ENCODE results near the gene HAPLN3. TPM values are rescaled to one million over a fixed set of nuclear protein-coding genes. Genes with fewer than 3 reads are reported as not detected.
A peak's percentile ranks its signal among the peaks of the same experiment; 100 is the strongest.

HAPLN3 gene
- total RNA-seq, 4 donors from 2014 or later = 17.9 to 34.8 (median 23.1) TPM

DNA sequence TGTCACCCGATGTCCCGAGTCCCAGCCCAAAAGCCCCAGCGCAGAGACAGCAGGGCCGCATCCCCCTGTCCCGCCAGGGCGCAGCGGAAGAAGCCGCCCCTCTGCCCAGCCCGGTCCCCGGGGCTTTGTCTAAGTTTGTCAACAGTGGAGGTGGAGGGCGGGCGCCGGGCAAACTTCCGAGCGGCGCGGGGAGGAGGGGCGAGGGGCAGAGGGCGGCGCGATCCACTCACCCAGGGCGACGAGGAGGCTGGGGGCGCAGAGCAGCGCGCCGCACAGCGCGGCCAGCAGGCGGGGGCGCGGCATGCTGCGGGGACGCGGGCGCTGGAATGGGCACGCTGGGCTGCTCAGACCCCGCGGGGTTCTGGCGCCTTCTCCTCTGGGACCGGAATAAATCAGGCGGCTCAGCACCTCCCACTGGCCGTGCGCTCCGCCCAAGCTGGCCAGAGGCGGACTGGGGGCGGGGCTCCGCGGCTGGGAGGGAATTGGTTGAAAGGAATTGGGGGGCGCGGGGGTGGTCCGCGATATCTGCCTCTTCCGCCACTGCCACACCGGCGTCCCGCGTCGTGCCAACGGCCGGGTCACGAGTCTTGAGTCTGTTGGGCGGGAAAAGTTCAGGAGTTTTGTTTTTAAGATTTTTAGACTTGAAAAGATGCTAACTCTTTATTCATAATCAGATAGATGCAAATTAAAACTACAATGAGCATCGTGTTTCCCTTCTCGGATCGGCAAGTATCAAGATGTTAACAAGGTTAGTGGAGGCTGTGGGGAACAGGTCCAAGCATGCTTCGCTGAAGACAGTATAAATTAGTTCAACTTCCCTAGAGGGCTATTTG lies 17.9 kb upstream of the HAPLN3 start, which contains the start of gene MFGE8:
MFGE8 (minus strand) TSS at position 363 of the 833 bp plus-strand sequence; CDS start at position 303, 60 bp downstream.
- peak within 1 kb of the TSS; percentile 94 for H3K27ac ChIP-seq
- no peaks in the 10 kb centered on the region for H3K27me3 ChIP-seq
- peaks cover 5 to 16% of the 10 kb centered on the region in 2 donors for H3K4me1 ChIP-seq
- peak; percentile 80 to 87 for DNase-seq
- intact Hi-C loops (cut with DNase I; ENCODE audit: low total_unique reads) = no loop called here
- TF ChIP-seq, protein P1, sequence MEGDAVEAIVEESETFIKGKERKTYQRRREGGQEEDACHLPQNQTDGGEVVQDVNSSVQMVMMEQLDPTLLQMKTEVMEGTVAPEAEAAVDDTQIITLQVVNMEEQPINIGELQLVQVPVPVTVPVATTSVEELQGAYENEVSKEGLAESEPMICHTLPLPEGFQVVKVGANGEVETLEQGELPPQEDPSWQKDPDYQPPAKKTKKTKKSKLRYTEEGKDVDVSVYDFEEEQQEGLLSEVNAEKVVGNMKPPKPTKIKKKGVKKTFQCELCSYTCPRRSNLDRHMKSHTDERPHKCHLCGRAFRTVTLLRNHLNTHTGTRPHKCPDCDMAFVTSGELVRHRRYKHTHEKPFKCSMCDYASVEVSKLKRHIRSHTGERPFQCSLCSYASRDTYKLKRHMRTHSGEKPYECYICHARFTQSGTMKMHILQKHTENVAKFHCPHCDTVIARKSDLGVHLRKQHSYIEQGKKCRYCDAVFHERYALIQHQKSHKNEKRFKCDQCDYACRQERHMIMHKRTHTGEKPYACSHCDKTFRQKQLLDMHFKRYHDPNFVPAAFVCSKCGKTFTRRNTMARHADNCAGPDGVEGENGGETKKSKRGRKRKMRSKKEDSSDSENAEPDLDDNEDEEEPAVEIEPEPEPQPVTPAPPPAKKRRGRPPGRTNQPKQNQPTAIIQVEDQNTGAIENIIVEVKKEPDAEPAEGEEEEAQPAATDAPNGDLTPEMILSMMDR (IDR thresholded peaks at IDR 0.05) = peak in 1 of 4 experiments; percentile 35
- peak; percentile 75 to 90 for TF ChIP-seq POLR2A (IDR thresholded peaks at IDR 0.05)
- H3K4me3 ChIP-seq = peak within 1 kb of the TSS; percentile 55 to 71
- no peaks in the 10 kb centered on the region for H3K9me3 ChIP-seq
- H3K36me3 ChIP-seq = no peaks in the 10 kb centered on the region

- DNase-seq = peak in 1 of 2 donors; percentile 67
- intact Hi-C loops (cut with DNase I; ENCODE audit: low total_unique reads) = no loop called here
- H3K4me3 ChIP-seq = peak overlapping the region; percentile 55 to 71
- no peaks in the 10 kb centered on the region for H3K36me3 ChIP-seq
- H3K27me3 ChIP-seq = no peaks in the 10 kb centered on the region
- no peak for TF ChIP-seq POLR2A (IDR thresholded peaks at IDR 0.05)
- TF ChIP-seq, protein P1 (IDR thresholded peaks at IDR 0.05) = no peak
- peak overlapping the region; percentile 94 for H3K27ac ChIP-seq
- no peaks in the 10 kb centered on the region for H3K9me3 ChIP-seq
- peaks cover 11 to 23% of the 10 kb centered on the region in 2 donors for H3K4me1 ChIP-seq
Observed at GRCh38 chr15:88912500-88912921, 17.2 kb upstream of the HAPLN3 start.

GRCh38 chr15:88911766-88912118 lies 16.4 kb upstream of the HAPLN3 start:
- H3K9me3 ChIP-seq = no peaks in the 10 kb centered on the region
- no peaks in the 10 kb centered on the region for H3K27me3 ChIP-seq
- intact Hi-C loops (cut with DNase I; ENCODE audit: low total_unique reads) = no loop called here
- peak overlapping the region; percentile 94 for H3K27ac ChIP-seq
- TF ChIP-seq, protein P1 (IDR thresholded peaks at IDR 0.05) = no peak
- no peak for TF ChIP-seq POLR2A (IDR thresholded peaks at IDR 0.05)
- peak in 1 of 2 donors; percentile 57 for DNase-seq
- H3K36me3 ChIP-seq = no peaks in the 10 kb centered on the region
- H3K4me3 ChIP-seq = peak overlapping the region; percentile 55 to 71
- peaks cover 11 to 31% of the 10 kb centered on the region in 2 donors for H3K4me1 ChIP-seq

GRCh38 chr15:88909956-88910831 lies 14.8 kb upstream of the HAPLN3 start:
- Histone ChIP-seq H3K9me3 (no peaks in the 10 kb centered on the region), H3K27ac (peak overlapping the region; percentile 94), H3K4me3 (peak overlapping the region in 1 of 2 donors; percentile 71), H3K4me1 (peaks cover 11 to 38% of the 10 kb centered on the region in 2 donors), H3K36me3 (no peaks in the 10 kb centered on the region), H3K27me3 (no peaks in the 10 kb centered on the region)
- DNase-seq = peak in 1 of 2 donors; percentile 62
- TF ChIP-seq POLR2A (IDR thresholded peaks at IDR 0.05) = no peak
- TF ChIP-seq, protein P1 (IDR thresholded peaks at IDR 0.05) = no peak
- intact Hi-C loops (cut with DNase I; ENCODE audit: low total_unique reads) = loop anchor here (5.0 to 10.0 kb wide), 3 partner anchors 107 to 285 kb away; partner anchors contain the start of gene AEN
